NB4 (cell line): Measurements from ENCODE around the gene LINGO1.

Experiments used
- MYC ChIP-seq: IDR thresholded peaks from 2 replicates; pipeline ENCODE4 v1.6.1; 2011; ENCODE audit warnings: low read depth, low read length
- POLR2A ChIP-seq: IDR thresholded peaks from 2 replicates; pipeline ENCODE4 v1.6.1; 2011; ENCODE audit warnings: mild to moderate bottlenecking; ENCODE audit not compliant: insufficient read length; ENCODE audit errors: extremely low read depth
- TF ChIP-seq, protein P1 (sequence below): IDR thresholded peaks from one replicate; pipeline ENCODE4 v1.5.1; 2012; ENCODE audit warnings: low read depth, low read length
- TF ChIP-seq, protein P2 (sequence below): IDR thresholded peaks from 2 replicates; pipeline ENCODE4 v1.6.1; 2011; ENCODE audit warnings: low read depth, low read length

DNA sequence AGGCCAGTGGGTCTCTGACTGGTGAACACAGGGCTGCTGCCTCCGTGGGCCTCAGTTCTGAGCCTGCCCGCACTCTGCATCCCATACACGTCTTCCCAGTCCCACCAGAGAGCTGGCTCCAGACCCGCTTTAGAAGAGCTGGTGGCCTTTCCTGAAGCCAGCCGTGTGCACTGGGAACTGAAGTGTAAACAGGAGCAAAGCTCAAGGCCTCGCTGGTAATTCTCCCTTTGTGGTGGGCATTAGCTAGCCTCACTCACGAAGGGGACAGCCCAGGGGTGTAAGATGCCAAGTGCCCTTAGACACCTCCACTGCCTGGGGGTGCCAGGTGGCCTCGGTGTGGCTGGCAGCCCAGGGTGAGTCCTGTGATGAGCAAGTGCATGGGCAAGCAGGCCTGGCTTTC, 12.9 kb upstream of the LINGO1 start:
- TF ChIP-seq, protein P1, sequence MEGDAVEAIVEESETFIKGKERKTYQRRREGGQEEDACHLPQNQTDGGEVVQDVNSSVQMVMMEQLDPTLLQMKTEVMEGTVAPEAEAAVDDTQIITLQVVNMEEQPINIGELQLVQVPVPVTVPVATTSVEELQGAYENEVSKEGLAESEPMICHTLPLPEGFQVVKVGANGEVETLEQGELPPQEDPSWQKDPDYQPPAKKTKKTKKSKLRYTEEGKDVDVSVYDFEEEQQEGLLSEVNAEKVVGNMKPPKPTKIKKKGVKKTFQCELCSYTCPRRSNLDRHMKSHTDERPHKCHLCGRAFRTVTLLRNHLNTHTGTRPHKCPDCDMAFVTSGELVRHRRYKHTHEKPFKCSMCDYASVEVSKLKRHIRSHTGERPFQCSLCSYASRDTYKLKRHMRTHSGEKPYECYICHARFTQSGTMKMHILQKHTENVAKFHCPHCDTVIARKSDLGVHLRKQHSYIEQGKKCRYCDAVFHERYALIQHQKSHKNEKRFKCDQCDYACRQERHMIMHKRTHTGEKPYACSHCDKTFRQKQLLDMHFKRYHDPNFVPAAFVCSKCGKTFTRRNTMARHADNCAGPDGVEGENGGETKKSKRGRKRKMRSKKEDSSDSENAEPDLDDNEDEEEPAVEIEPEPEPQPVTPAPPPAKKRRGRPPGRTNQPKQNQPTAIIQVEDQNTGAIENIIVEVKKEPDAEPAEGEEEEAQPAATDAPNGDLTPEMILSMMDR = no peak
- no peak for TF ChIP-seq POLR2A
- TF ChIP-seq, protein P2, sequence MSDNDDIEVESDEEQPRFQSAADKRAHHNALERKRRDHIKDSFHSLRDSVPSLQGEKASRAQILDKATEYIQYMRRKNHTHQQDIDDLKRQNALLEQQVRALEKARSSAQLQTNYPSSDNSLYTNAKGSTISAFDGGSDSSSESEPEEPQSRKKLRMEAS = no peak
- no peak for TF ChIP-seq MYC
